C4-2B (cell line): Measurements from ENCODE around the gene C9.

Experiments
- CTCF ChIP-seq: fragments of 450-650 bp; conservative IDR thresholded peaks from 2 replicates; pipeline ENCODE4 v1.5.1; 2017; ENCODE audit warnings: mild to moderate bottlenecking
- ZFX ChIP-seq: fragments of 450-650 bp; IDR thresholded peaks from 2 replicates; pipeline ENCODE4 v1.6.1; 2017

- TF ChIP-seq CTCF = no peak
- no peak for TF ChIP-seq ZFX
Observed at GRCh38 chr5:39377613-39378012, 13.3 kb upstream of the C9 start.
